ENCODE measurements around the gene CHST11. TPM values are rescaled to one million over a fixed set of nuclear protein-coding genes. Genes with fewer than 3 reads are reported as not detected.

Gene CHST11
- total RNA-seq, 1 donor from 2014 or later, result 7.7 TPM

DNA sequence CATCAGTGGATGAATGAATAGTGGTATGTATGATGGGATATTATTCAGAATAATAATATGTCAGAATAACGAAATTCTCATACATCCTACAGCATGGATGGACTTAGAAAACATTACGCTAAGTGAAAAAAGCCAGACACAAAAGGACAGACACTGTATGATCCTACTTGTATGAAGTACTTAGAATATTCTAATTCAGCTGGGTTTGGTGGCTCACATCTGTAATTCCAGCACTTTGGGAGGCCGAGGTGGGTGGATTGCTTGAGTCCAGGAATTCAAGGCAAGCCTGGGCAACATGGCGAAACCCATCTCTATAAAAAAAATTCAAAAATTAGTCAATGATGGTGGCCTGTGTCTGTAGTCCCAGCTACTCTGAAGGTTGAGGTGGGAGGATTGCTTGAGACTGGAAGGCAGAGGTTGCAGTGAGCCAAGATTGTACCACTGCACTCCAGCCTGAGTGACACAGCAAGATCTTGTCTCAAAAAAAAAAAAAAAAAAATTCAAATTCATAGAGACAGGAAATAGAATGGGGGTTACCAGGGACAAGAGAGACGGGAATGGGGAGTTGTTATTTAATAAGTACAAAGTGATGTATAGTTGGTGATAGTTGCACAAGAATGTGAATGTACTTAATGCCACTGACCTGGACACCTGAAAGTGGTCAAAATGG is 132.3 kb downstream of the CHST11 start:
- H2AFZ ChIP-seq (replicated peaks), result no peak overlapping the region
- no peaks in the 10 kb centered on the region for H4K20me1 ChIP-seq (ENCODE audit: low read depth)
- DNase-seq (ENCODE audit: low spot score), result no peak
- Mint-ChIP-seq H3K4me1 (peaks cover 13% of the 10 kb centered on the region), H3K4me3 (no peak overlapping the region), H3K27me3 (ENCODE audit: insufficient read depth, low read depth) (peaks cover 4% of the 10 kb centered on the region), H3K9me3 (peaks cover 5% of the 10 kb centered on the region), H3K27ac (no peak overlapping the region), H3K36me3 (no peaks in the 10 kb centered on the region)
- H3K9me3 ChIP-seq (ENCODE audit: low read depth), result no peaks in the 10 kb centered on the region
- H3K27me3 ChIP-seq, result no peaks in the 10 kb centered on the region
- no peak overlapping the region for H3K27ac ChIP-seq
- H3K4me3 ChIP-seq, result no peak overlapping the region
- no peaks in the 10 kb centered on the region for H3K4me1 ChIP-seq
- TF ChIP-seq EZH2 (IDR thresholded peaks at IDR 0.05) (no peak), EZH2phosphoT487 (IDR thresholded peaks at IDR 0.05) (no peak)
- TF ChIP-seq, protein P1, sequence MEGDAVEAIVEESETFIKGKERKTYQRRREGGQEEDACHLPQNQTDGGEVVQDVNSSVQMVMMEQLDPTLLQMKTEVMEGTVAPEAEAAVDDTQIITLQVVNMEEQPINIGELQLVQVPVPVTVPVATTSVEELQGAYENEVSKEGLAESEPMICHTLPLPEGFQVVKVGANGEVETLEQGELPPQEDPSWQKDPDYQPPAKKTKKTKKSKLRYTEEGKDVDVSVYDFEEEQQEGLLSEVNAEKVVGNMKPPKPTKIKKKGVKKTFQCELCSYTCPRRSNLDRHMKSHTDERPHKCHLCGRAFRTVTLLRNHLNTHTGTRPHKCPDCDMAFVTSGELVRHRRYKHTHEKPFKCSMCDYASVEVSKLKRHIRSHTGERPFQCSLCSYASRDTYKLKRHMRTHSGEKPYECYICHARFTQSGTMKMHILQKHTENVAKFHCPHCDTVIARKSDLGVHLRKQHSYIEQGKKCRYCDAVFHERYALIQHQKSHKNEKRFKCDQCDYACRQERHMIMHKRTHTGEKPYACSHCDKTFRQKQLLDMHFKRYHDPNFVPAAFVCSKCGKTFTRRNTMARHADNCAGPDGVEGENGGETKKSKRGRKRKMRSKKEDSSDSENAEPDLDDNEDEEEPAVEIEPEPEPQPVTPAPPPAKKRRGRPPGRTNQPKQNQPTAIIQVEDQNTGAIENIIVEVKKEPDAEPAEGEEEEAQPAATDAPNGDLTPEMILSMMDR (IDR thresholded peaks at IDR 0.05), result no peak
- no peak overlapping the region for H3K4me2 ChIP-seq
- H3K79me2 ChIP-seq (ENCODE audit: low read depth), result no peaks in the 10 kb centered on the region
- no peaks in the 10 kb centered on the region for H3F3A ChIP-seq (ENCODE audit: low read depth)
- H3K9ac ChIP-seq, result no peak overlapping the region
- H3K36me3 ChIP-seq, result no peaks in the 10 kb centered on the region

GRCh38 chr12:104590022-104590421 is 133.3 kb downstream of the CHST11 start:
- H3K4me1 Mint-ChIP-seq, result peaks cover 13% of the 10 kb centered on the region
- no peak overlapping the region for H3K4me3 Mint-ChIP-seq
- peaks cover 7% of the 10 kb centered on the region for H3K27me3 Mint-ChIP-seq (ENCODE audit: insufficient read depth, low read depth)
- Histone ChIP-seq H3K4me3 (no peak overlapping the region), H3K9ac (no peak overlapping the region), H2AFZ (replicated peaks) (no peak overlapping the region), H3K9me3 (ENCODE audit: low read depth) (no peaks in the 10 kb centered on the region), H4K20me1 (ENCODE audit: low read depth) (no peaks in the 10 kb centered on the region), H3K4me2 (no peak overlapping the region), H3K79me2 (ENCODE audit: low read depth) (no peaks in the 10 kb centered on the region), H3K4me1 (no peaks in the 10 kb centered on the region), H3K36me3 (no peaks in the 10 kb centered on the region), H3K27me3 (no peaks in the 10 kb centered on the region), H3K27ac (no peak overlapping the region), H3F3A (ENCODE audit: low read depth) (no peaks in the 10 kb centered on the region)
- no peak overlapping the region for H3K27ac Mint-ChIP-seq
- DNase-seq (ENCODE audit: low spot score), result no peak
- no peaks in the 10 kb centered on the region for H3K36me3 Mint-ChIP-seq
- peaks cover 5% of the 10 kb centered on the region for H3K9me3 Mint-ChIP-seq
- TF ChIP-seq, protein P1 (IDR thresholded peaks at IDR 0.05), result no peak
- TF ChIP-seq EZH2phosphoT487 (IDR thresholded peaks at IDR 0.05) (no peak), EZH2 (IDR thresholded peaks at IDR 0.05) (no peak)

- no peak for DNase-seq (ENCODE audit: low spot score)
Measured at GRCh38 chr12:104591257-104591885, 134.6 kb downstream of the CHST11 start.

More at GRCh38 chr12:104591257-104591885, 134.6 kb downstream of the CHST11 start:
- no peaks in the 10 kb centered on the region for H3K4me1 ChIP-seq
- H3K4me2 ChIP-seq, result no peak overlapping the region
- peaks cover 7% of the 10 kb centered on the region for H3K27me3 Mint-ChIP-seq (ENCODE audit: insufficient read depth, low read depth)
- no peaks in the 10 kb centered on the region for H3K36me3 Mint-ChIP-seq
- no peak overlapping the region for H3K4me3 ChIP-seq
- TF ChIP-seq EZH2 (IDR thresholded peaks at IDR 0.05) (no peak), EZH2phosphoT487 (IDR thresholded peaks at IDR 0.05) (no peak)
- TF ChIP-seq, protein P1 (IDR thresholded peaks at IDR 0.05), result no peak
- no peaks in the 10 kb centered on the region for H3K9me3 ChIP-seq (ENCODE audit: low read depth)
- H3K36me3 ChIP-seq, result no peaks in the 10 kb centered on the region
- no peaks in the 10 kb centered on the region for H4K20me1 ChIP-seq (ENCODE audit: low read depth)
- H3K27ac Mint-ChIP-seq, result no peak overlapping the region
- H3K27ac ChIP-seq, result no peak overlapping the region
- H3K9me3 Mint-ChIP-seq, result peaks cover 5% of the 10 kb centered on the region
- H3K4me1 Mint-ChIP-seq, result peaks cover 11% of the 10 kb centered on the region
- no peaks in the 10 kb centered on the region for H3F3A ChIP-seq (ENCODE audit: low read depth)
- no peak overlapping the region for H3K4me3 Mint-ChIP-seq
- H3K27me3 ChIP-seq, result no peaks in the 10 kb centered on the region
- no peak overlapping the region for H3K9ac ChIP-seq
- no peak overlapping the region for H2AFZ ChIP-seq (replicated peaks)
- H3K79me2 ChIP-seq (ENCODE audit: low read depth), result no peaks in the 10 kb centered on the region

Measured in neural progenitor cell (in vitro differentiated cells).